Effector memory CD4-positive, alpha-beta T cell (primary cell): ENCODE results near the gene IFFO2.

Experiments
- DNase-seq, 3 donors: peaks; one replicate each; pipeline ENCODE4 v3.0.0-alpha.2; 2020
- H3K27ac ChIP-seq: 2 replicates; pipeline ENCODE4 v1.7.0; 2013; ENCODE audit warnings: mild to moderate bottlenecking, low read length, moderate library complexity; ENCODE audit not compliant: insufficient read depth, poor library complexity, severe bottlenecking
- H3K27me3 ChIP-seq: replicated peaks from 2 replicates; pipeline ENCODE4 v1.7.0; 2013; ENCODE audit warnings: mild to moderate bottlenecking, low read length; ENCODE audit not compliant: insufficient read depth, control insufficient read depth, poor library complexity, severe bottlenecking
- H3K36me3 ChIP-seq: 2 replicates; pipeline ENCODE4 v1.7.0; 2013; ENCODE audit warnings: mild to moderate bottlenecking, low read length, moderate library complexity; ENCODE audit not compliant: control insufficient read depth, insufficient read depth
- H3K4me1 ChIP-seq: 2 replicates; pipeline ENCODE4 v1.7.0; 2013; ENCODE audit warnings: low read length, mild to moderate bottlenecking; ENCODE audit not compliant: control insufficient read depth, insufficient read depth, poor library complexity, severe bottlenecking
- H3K4me3 ChIP-seq: 2 replicates; pipeline ENCODE4 v1.7.0; 2013; ENCODE audit warnings: low read length, low read depth, mild to moderate bottlenecking; ENCODE audit not compliant: insufficient read depth, poor library complexity, severe bottlenecking
- H3K9me3 ChIP-seq: 2 replicates; pipeline ENCODE4 v1.7.0; 2013; ENCODE audit warnings: mild to moderate bottlenecking, low read length, moderate library complexity; ENCODE audit not compliant: control insufficient read depth
- total RNA-seq, 3 donors: gene quantifications; one replicate each; lab custom pipeline; 2026; lab: John Stamatoyannopoulos, UW

The IFFO2 gene
- total RNA-seq = 217 to 401 (median 292) reads per million in 3 donors

GRCh38 chr1:18956193-18957135 is at the start of gene IFFO2:
TSS of gene IFFO2 (minus strand) at chr1:18956676. CDS start at chr1:18956332, 344 bp downstream.
- H3K4me3 ChIP-seq = peak within 1 kb of the TSS; percentile 83
- no peaks in the 10 kb centered on the region for H3K9me3 ChIP-seq
- H3K4me1 ChIP-seq = peaks cover 51% of the 10 kb centered on the region
- DNase-seq = peak; percentile 96 to 99 (median 98)
- H3K36me3 ChIP-seq = no peaks in the 10 kb centered on the region
- no peaks in the 10 kb centered on the region for H3K27me3 ChIP-seq
- H3K27ac ChIP-seq = peak within 1 kb of the TSS; percentile 99

- Histone ChIP-seq H3K9me3 (no peaks in the 10 kb centered on the region), H3K27me3 (no peaks in the 10 kb centered on the region), H3K27ac (no peak overlapping the region), H3K36me3 (no peaks in the 10 kb centered on the region), H3K4me1 (peaks cover 5% of the 10 kb centered on the region), H3K4me3 (no peak overlapping the region)
- DNase-seq = no peak
These were observed 49.5 kb upstream of the IFFO2 start for GRCh38 chr1:19006000-19006399.

- no peak overlapping the region for H3K27ac ChIP-seq
- no peak for DNase-seq
These were observed 47.2 kb upstream of the IFFO2 start for GRCh38 chr1:19003371-19004290.

GRCh38 chr1:19000065-19000464 is 43.6 kb upstream of the IFFO2 start:
- Histone ChIP-seq H3K4me3 (no peak overlapping the region), H3K27me3 (no peaks in the 10 kb centered on the region), H3K27ac (no peak overlapping the region), H3K9me3 (no peaks in the 10 kb centered on the region), H3K36me3 (no peaks in the 10 kb centered on the region), H3K4me1 (no peaks in the 10 kb centered on the region)
- DNase-seq = no peak

More at GRCh38 chr1:19003371-19004290, 47.2 kb upstream of the IFFO2 start:
- no peaks in the 10 kb centered on the region for H3K36me3 ChIP-seq
- H3K4me3 ChIP-seq = no peak overlapping the region
- H3K9me3 ChIP-seq = no peaks in the 10 kb centered on the region
- no peaks in the 10 kb centered on the region for H3K4me1 ChIP-seq
- no peaks in the 10 kb centered on the region for H3K27me3 ChIP-seq

GRCh38 chr1:18999359-18999758 is 42.9 kb upstream of the IFFO2 start:
- Histone ChIP-seq H3K9me3 (no peaks in the 10 kb centered on the region), H3K36me3 (no peaks in the 10 kb centered on the region), H3K27me3 (no peaks in the 10 kb centered on the region), H3K27ac (no peak overlapping the region), H3K4me3 (no peak overlapping the region), H3K4me1 (no peaks in the 10 kb centered on the region)
- no peak for DNase-seq

GRCh38 chr1:18998016-18998724 is 41.7 kb upstream of the IFFO2 start:
- H3K9me3 ChIP-seq = no peaks in the 10 kb centered on the region
- H3K36me3 ChIP-seq = no peaks in the 10 kb centered on the region
- DNase-seq = no peak

GRCh38 chr1:18997508-18997907 is 41.0 kb upstream of the IFFO2 start:
- no peaks in the 10 kb centered on the region for H3K4me1 ChIP-seq
- H3K36me3 ChIP-seq = no peaks in the 10 kb centered on the region
- no peak overlapping the region for H3K27ac ChIP-seq
- no peaks in the 10 kb centered on the region for H3K27me3 ChIP-seq
- H3K4me3 ChIP-seq = no peak overlapping the region
- no peaks in the 10 kb centered on the region for H3K9me3 ChIP-seq
- no peak for DNase-seq

More at GRCh38 chr1:18998016-18998724, 41.7 kb upstream of the IFFO2 start:
- H3K4me1 ChIP-seq = no peaks in the 10 kb centered on the region
- no peaks in the 10 kb centered on the region for H3K27me3 ChIP-seq
- no peak overlapping the region for H3K4me3 ChIP-seq
- no peak overlapping the region for H3K27ac ChIP-seq

- H3K4me1 ChIP-seq = no peaks in the 10 kb centered on the region
- H3K27me3 ChIP-seq = no peaks in the 10 kb centered on the region
- no peaks in the 10 kb centered on the region for H3K36me3 ChIP-seq
- no peak overlapping the region for H3K27ac ChIP-seq
- H3K9me3 ChIP-seq = no peaks in the 10 kb centered on the region
- no peak overlapping the region for H3K4me3 ChIP-seq
- DNase-seq = no peak
These were observed 40.2 kb upstream of the IFFO2 start for GRCh38 chr1:18996548-18997177.

- Histone ChIP-seq H3K9me3 (no peaks in the 10 kb centered on the region), H3K27ac (no peak overlapping the region), H3K27me3 (no peaks in the 10 kb centered on the region), H3K36me3 (no peaks in the 10 kb centered on the region), H3K4me1 (no peaks in the 10 kb centered on the region), H3K4me3 (no peak overlapping the region)
- no peak for DNase-seq
These were observed 37.9 kb upstream of the IFFO2 start for GRCh38 chr1:18994381-18994780.
